NCI-H82 treated with DMSO at 0.1 percent for 48 hours (cell line): ENCODE results near the gene GBX2.

Source experiments
- DNase-seq: peaks from one replicate; lab custom pipeline; 2025; ENCODE audit not compliant: unreplicated experiment; lab: John Stamatoyannopoulos, UW

Gene GBX2

GRCh38 chr2:236169151-236169721, 1.1 kb upstream of the GBX2 start:
- no peak for DNase-seq

GRCh38 chr2:236167297-236168109, 683 bp downstream of the GBX2 start:
- DNase-seq, result no peak

- no peak for DNase-seq
Measured at GRCh38 chr2:236166796-236167296, 1.3 kb downstream of the GBX2 start.

GRCh38 chr2:236165842-236166795, 2.1 kb downstream of the GBX2 start:
- no peak for DNase-seq

DNA sequence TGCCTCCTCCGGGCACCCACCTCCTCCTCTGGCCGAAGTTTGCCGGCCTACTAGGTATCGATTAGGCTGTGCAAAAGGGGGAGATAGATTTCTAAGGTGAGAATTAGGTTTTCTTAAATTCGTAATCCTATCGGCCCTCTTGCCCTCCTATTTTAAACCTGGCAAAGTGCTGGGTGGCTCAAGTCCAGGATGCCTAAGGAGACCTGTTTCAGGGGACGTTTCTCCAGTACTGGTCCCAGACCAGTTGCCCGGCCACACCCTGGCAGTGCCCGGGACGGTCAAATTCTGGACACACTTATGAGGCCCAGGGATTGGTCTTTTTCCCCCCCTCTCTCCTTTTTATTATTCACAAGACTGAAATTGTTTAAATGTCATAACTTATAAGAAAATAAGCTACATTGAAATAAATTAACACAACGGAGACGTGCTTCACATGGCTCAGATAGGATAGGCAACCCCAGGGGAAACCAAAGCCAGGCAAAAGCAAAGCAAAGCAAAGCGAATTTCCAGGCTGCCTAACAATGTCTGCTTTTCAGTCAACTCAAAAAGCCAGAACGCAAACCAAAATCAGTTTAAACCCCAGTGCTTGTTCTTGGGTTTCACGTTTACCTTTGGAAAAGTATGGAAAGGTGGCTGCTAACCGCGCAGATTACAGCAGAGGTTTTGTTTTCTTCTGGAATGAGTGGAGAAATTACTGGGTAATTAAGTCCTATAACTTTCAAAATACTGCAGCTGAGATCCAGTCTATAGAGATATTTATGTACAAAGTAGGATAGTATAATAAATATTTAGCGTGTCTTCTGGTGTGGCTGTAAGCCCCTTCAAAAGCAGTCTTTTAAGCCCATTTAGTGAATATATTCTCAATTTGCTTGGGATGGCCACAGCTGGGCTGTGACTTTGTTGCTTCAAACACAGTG, 3.0 kb downstream of the GBX2 start:
- DNase-seq, result no peak

GRCh38 chr2:236164201-236164924, 3.8 kb downstream of the GBX2 start:
- DNase-seq, result no peak

- no peak for DNase-seq
Measured at GRCh38 chr2:236163471-236164200, 4.5 kb downstream of the GBX2 start.

- no peak for DNase-seq
Measured at GRCh38 chr2:236162882-236163470, 5.2 kb downstream of the GBX2 start.

GRCh38 chr2:236162031-236162845, 5.9 kb downstream of the GBX2 start:
- no peak for DNase-seq

DNA sequence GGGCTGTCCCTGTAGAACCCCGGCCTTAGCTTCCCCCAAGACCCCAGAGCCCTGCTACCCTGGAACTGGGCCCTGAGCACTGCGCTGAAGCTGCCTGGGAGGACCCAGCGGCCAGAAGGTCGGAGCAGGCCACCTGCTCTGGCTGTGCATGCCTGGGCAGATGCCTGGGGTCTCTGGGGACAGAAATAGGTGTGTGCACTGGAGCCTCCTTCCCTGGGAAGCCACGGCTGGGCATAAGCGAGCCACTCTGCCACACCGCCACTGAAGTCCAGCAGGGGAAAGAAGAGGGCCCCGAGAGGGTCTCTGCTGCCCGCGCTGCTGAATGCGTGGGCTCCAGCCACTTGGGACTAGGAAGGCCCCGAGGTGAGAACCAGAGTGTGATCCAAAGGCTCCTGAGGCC, 6.7 kb downstream of the GBX2 start:
- no peak for DNase-seq

GRCh38 chr2:236161082-236161462, 7.1 kb downstream of the GBX2 start:
- no peak for DNase-seq

- no peak for DNase-seq
Measured at GRCh38 chr2:236160366-236161081, 7.7 kb downstream of the GBX2 start.

GRCh38 chr2:236159778-236160170, 8.4 kb downstream of the GBX2 start:
- DNase-seq, result no peak

DNA sequence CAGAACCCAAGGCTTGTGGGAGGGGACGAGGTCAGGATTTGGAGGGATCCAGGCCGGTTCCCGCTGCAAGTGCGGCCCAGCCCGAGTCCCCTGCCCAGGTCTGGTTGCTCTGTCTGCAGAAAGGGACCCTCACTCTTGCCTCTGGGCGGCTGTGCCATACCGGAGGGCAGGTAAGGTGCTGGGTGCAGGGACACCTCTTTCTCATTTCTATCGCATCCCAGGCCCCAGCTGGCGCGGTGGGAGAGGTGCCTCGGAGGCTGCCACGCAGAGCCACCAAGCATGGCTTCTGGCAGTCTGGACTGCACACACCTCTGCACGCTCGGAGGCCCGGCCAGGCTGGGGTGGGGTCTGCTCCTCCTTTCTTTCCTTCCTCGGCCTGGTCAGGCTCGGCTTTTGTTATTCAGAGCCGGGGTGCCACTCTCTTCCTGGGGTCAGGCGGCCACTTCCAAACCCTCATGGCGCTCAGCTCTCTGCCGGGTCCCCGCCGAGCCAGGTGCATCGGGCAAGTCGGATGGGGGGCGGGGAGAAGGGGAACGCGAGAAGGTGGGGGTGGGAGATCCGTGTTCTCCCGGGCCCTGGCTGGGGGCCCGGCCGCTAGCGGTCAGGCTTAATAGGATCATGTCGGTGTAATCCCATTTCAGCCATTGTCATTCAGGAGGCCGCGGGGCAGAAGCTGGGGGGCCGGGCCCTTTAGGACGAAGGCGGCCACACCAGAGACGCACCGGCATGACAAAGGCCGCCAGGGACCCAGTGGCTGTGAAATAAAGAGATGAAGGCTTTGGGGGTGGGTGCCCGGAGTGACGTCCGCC, 9.0 kb downstream of the GBX2 start:
- DNase-seq, result no peak

DNA sequence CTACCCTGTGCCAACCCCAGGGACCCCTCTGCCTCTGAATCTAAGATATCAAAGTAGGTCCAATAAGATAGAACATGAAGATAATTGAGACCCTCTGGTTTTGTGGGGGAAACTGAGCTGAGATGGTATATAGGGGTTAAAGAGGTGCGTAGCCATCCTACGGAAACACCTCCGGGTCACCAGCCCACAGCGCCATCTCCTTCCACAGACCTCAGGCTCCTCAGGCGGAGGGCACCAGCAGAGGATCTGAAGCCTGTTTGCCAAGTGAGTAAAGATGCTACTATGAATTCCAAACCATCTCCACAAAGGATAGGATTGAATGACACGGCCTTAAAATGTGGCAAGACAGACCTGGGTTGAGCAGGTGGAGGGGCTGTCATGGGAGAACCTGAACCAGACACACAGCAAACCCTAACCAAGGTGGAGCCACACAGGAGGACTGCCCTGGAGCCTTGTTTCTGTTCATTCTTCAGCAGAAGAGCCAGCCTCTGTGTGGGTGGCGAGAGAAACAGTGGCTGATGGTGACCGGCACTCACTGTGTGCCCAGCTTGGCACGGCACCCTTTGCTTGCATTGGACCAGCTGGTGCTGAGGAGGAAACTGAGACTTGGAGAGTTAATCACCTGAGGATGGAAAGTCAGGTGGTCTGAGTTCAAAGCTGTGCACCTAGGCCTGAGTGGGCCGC, 10.2 kb downstream of the GBX2 start:
- no peak for DNase-seq

DNA sequence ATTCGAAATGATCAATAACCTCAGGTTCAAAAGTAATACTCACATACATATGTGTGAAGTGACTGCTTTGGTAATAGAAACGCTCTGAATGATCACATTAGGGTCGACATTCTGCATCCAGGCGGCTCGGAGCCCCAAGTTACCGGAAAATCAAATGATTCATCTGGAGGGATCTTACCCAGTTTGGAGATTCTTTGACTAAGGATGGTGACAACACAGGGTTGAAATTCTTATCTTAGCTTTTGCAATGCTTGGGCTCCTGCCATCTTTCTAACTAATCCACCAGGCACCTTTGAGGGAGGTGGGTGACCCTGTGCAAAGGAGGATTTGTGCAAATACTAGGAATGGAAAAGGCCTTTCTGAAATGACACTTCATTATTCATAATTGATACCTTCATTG, 10.8 kb downstream of the GBX2 start:
- no peak for DNase-seq
